AG08395 (cell line): ENCODE measurements around the gene PDE4A.
"Not testable (repeated sequence)": the region's sequence is repeated elsewhere in the genome, so short reads cannot be mapped to it uniquely, and the experiment has no call there.

Experiments
- DNase-seq: peaks from one replicate; pipeline ENCODE4 v3.0.0; 2012; ENCODE audit warnings: mixed read lengths, low spot score

The PDE4A gene

DNA sequence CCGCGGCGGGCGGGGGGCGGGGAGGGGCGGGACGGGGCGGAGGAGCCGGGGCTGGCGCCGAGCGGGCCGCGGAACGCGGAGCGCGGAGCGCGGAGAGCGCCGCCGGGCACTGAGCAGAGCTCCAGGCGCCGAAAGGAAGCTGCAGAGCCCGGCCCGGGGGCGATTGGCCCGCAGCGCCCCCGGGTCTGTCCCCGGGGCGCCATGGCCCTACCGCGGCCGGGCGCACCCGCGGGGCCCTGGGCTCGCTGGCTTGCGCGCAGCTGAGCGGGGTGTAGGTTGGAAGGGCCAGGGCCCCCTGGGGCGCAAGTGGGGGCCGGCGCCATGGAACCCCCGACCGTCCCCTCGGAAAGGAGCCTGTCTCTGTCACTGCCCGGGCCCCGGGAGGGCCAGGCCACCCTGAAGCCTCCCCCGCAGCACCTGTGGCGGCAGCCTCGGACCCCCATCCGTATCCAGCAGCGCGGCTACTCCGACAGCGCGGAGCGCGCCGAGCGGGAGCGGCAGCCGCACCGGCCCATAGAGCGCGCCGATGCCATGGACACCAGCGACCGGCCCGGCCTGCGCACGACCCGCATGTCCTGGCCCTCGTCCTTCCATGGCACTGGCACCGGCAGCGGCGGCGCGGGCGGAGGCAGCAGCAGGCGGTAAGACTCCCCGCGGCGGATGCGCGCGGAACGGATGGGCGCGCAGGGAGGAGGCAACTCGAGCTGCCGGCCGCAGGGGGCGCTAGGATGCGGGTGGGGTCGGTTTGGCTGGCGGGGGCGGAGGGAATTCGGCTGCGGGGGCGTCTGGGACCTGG is at the start of gene PDE4A:
PDE4A (plus strand) TSS at position 95 of the 796 bp plus-strand sequence; CDS start at position 322, 227 bp downstream.
- peak; percentile 13 for DNase-seq

DNA sequence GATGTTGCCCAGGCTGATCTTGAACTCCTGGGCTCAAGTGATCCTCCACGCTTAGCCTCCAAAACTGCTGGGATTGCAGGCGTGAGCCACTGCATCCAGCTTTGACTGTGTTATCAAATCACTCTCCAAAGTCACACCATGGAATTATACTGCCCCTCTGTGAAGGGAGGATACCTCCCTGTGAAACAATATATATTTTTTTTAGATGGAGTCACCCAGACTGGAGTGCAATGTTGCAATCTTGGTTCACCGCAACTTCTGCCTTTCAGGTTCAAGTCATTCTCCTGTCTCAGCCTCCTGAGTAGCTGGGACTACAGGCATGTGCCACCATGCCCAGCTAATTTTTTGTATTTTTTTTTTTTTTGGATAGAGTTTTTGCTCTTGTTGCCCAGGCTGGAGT is 47.6 kb upstream of the PDE4A start:
- no peak for DNase-seq

DNA sequence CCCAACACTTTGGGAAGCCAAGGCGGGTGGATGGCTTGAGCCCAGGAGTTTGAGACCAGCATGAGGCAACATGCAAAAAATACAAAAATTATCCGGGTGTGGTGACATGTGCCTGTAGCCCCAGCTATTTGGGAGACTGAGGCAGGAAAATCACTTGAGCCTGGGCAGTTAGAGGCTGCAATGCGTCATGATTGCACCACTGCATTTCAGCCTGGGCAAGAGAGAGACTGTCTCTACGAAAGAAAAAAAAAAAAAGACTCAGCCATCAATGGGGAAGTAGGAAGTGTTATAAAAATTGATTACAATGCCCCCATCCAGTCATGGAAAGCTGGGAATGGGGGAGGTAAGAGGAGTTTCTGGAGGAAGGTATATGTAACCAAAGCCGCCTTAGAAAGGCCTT is 45.4 kb upstream of the PDE4A start:
- no peak for DNase-seq

DNA sequence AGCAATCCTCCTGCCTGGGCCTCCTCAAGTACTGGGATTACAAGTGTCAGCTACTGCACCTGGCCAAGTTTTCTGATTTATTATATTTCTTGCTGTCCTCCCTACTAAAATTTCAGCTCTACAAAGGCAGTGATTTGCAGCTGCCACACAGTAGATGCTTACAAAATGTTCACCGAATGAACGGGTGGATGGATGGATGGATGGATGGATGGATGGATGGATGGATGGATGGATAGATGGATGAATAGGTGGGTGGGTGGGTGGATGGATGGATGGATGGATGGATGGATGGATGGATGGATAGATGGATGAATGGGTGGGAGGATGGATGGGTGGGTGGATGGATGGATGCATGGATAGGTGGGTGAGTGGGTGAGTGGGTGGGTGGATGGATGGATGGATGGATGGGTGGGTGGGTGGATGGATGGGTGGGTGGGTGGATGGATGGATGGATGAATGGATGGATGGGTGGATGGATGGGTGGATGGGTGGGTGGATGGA is 43.1 kb upstream of the PDE4A start:
- DNase-seq: not testable (repeated sequence)

DNA sequence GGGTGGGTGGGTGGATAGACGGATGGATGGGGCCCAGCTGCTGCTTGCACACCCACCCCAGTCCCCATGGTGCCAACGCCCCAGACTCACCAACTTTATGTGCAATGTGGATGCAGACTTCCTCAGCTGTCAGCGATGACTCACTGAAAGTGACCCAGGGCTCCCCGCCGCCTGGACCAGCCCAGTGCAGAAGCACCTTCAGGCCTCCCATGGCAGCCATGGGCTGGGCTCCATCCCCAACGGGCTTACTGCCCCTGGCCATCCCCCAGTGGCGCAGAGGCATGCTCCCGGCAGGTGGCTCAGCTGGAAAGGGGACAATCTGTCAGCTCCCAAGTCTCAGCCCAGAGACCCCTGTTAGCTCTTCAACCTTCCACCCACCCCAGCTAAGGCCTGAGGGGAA is 42.2 kb upstream of the PDE4A start:
- DNase-seq: no peak

DNA sequence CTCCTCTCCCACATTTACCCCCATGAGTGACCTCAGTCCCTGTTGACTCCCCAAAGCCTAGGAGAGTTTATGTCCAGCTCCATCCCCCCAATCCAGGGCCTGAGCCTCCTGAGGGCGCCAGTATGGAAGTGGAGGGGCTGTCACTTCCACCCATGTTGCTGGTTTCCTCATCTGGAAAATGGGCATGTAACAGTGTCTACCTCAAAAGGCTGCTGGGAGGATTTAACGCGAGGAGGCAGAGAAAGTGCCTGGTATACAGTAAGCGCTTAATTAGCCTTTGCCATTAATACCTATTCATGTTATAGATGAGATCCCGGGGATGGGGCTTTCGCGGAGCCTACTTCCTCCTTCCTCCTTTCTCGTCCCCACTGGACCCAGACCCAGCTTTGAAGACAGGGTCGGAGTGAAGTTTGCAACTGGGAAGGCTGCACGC is 40.4 kb upstream of the PDE4A start:
- no peak for DNase-seq

DNA sequence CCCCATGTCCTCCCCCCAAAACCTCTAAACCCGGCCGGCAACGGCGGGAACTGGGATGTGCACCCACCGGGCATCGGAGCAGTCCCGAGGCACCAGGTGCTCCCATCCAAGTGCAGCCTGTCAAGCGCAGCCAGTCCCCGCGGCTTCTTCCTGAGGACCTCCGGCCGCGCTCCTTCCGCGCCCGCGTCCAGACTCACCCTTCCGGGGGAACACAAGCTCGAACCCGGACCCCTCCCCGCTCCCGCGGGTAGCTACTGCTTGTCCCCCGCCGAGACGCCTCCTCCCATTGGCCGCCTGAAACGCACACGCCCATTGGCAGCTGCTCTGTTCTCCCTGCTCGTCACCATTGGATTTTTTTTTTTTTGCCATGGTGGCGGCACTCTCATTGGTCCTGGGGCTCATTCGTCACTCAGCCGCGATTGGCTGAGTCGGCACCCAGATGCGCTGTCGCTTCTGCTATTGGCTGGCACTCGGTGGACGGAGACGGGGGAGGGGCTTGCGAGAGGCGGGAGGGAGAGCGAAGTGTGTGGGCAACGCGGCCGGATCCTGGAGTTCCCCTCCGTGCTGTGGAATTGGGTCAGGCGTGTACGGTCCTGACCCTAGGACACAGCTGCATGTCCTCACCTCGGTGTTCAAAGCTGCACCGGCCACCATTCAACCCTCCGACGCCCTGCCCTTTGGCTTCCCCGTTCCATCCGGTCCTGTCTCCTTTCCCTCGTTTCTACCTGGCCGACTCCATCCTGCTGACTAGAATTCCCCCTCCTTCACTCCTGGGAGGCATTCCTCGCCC is 39.8 kb upstream of the PDE4A start, which contains the start of gene TYK2:
TYK2 (minus strand) TSS at position 260 of the 790 bp plus-strand sequence. CDS start 2,166 bp downstream, outside the sequence.
- DNase-seq: peak; percentile 100

DNA sequence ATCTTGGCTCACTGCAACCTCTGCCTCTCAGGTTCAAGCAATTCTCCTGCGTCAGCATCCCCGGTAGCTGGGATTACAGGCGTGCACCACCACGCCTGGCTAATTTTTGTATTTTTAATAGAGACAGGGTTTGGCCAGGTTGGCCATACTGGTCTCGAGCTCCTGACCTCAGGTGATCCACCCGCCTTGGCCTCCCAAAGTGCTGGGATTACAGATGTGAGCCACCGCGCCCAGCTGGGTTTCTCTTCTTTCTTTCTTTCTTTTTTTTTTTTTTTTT is 37.2 kb upstream of the PDE4A start:
- not testable (repeated sequence) for DNase-seq

DNA sequence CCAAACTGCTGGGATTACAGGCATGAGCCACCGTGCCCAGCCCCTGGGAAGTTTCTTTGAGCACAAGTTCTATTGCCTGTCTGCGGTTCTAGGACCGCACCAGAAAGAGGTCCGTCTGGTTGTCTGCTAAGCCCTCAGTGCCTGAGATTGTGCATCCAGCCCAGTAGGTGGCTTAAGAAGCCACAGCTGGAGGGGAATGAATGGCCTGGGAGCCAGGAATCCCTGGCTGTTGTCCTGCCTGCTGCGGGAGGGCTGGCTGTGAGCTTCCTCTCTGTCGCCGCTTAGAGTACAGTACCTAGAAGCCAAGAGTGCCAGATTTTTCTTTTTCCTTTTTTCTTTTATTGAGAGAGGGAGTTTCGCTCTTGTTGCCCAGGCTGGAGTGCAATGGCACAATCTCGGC is 35.8 kb upstream of the PDE4A start:
- no peak for DNase-seq

DNA sequence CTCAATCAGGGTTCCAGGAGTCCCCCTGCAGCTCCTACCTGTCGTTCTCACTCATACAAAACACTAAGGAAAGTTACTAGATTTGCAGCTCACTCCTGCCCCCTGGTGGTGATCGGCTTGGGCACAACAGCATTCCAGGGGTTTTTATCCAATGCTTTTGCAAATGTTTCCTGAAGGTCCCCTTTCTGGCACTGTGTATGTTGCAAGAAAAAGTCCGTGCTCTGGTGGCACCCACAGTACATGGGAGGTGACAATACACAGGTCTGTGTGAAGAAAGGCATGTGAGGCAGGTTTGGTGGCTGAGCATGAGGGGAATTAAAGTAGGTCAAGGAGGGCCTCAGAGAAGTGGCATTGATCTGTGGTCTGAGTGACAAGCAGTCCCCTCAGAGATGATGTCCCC is 31.4 kb upstream of the PDE4A start:
- peak; percentile 80 for DNase-seq

DNA sequence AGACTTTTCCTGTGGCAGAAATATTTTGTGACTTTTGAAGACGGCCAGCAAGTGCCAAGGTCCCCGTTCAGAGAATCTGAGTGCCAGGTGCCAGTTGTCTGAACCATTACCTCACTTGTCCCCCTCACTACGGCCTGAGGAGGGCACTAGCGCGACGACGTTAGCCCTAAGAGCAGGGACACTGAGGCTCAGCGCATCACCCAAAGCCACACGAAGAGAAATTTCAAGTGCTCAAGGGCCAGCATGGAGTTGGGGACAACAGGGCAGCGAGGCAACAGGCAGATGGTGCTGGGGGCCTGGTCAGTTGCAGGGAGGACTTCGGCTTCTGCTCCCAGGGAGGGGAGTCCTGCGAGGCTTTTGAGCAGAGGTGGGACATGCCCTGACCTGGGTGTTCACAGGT is 30.5 kb upstream of the PDE4A start:
- DNase-seq: no peak

DNA sequence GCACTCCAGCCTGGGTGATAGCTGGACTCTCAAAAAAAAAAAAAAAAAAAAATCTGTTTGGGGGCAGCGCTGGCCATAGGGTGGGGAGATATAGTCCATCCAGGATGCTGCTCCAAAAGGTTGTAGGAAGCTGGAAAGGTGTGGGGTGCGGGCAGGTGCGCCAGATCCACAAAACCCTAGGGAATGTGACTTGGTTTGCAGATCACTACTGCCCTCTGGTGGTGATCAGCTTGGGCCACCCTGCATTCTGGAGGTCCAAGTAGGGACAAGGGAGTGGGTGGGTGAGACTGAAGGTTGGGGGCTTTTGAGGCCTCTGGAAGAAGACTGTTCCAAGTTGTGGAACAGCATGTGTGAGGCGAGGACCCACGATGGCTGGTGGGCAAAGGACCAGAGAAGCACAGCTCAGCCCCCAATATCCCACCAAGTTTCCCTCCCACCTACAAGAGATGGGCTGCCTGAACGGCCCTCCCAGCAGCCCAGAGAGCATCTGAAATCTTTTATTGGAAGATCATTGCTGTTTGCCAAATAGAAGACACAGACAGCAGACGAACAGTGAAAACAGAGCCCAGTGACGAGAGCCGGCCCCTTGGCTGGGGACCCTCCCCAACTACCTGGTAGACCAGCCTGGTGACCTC is 29.6 kb upstream of the PDE4A start:
- peak; percentile 78 for DNase-seq

DNA sequence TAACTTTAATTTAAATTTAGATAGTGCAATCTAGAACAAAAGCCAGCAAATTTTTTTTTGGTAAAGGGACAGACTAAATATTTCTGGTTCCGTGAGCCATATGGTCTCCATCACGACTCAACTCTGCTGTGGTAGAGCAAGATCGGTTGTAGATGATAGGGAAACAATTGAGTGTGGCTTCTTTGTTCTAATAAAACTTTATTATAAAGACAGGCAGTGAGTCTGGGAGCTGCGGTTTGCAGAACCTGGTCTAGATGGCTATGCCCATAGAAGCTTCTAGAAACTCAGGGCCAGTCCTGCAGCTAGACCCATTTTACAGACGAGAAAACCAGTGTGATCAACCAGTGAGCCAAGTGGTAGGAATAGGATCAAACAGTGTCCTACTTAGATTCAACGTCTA is 28.2 kb upstream of the PDE4A start:
- no peak for DNase-seq

DNA sequence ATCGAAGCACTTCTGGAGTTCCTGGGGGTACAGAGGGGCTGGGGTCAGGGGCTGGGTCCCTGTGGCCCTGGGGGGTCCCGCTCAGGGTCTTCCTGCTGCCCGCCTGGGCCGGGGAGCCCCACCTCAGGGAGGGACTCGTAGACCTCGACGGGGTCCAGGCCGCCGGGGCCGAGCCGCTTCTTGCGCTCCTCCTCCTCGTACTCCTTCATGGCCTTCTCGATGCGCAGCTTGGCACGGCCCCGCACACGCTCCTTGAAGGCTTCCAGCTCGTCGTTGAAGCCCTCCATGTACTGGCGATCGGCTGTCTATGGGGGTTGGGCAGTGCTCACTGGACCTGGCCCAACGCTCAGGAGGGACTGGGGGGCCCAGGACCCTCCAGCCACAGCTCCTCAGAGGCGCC is 27.2 kb upstream of the PDE4A start:
- no peak for DNase-seq

DNA sequence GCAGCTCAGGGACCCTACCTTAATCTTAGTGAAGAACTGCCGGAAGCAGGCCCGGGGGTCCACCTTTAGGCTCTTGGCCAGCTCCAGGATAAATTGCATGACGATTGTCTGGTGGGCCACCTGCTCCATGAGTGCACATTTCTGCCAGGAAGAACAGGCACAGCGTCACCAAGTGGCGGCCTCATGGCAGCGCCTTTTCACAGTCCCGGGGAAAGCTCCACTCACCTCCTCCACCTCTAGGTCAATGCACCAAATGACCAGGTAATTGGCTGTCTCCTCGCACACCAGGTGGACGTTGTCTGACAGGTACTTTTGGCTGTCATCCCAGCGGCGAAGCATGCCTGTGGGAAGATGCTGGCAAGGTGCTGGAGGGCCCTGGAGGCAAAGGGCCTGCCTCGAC is 25.3 kb upstream of the PDE4A start:
- no peak for DNase-seq

DNA sequence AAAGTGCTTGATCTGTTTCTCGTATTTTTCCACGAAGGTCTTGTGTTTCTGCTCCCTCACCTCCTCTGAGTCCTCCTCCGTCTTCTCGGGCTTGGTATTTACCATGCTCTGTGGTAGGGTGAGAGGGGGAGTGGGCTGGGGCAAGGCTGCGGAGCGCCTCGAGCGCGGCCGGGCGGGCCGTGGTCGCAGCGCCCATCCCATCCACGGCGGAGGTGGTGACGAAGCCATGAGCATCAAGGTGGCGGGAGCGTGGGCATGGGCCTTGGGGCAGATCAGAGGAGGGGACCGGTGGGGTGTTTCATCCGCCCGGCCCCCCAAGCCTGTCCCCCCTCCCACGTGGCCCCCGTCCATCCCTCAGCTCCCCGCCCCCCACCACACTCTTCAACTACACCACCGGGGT is 24.9 kb upstream of the PDE4A start:
- DNase-seq: no peak

DNA sequence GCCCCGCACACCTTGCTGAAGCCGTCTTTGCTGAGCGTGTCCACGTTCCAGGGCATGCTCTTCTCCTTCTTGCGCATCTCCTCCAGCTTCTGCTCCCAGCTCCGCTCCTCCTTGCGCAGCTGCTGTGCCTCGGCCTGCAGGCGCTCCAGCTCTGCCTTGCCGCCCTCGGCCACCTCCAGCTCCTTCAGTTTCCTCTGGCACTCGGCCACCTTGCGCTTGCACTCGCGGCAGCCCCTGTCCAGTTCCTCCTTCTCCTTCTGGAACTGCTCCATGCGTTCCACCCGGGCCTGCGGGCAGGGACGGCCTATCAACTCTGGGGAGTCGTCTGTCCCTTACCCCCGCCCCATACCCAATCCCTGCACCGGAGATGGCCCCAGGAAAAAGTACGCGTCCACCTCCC is 24.4 kb upstream of the PDE4A start:
- no peak for DNase-seq

DNA sequence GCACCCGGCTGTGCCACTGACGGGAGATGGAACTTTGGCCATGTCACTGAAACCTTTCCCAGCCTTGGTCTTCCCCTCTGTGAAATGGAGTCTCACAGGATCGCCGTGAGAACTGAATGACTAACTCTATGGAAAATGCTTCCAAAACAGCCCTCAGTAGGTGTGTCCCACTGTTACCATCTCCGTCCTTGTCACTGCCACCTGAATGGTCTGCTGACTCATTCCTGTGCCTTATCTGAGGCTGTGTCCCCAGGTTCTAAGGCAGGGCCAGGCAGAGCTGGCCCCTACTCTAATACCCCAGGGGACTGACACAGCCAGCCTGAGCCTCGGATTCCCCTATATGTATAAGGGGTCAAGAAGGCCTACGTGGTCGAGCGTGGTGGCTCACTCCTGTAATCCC is 21.5 kb upstream of the PDE4A start:
- DNase-seq: no peak

DNA sequence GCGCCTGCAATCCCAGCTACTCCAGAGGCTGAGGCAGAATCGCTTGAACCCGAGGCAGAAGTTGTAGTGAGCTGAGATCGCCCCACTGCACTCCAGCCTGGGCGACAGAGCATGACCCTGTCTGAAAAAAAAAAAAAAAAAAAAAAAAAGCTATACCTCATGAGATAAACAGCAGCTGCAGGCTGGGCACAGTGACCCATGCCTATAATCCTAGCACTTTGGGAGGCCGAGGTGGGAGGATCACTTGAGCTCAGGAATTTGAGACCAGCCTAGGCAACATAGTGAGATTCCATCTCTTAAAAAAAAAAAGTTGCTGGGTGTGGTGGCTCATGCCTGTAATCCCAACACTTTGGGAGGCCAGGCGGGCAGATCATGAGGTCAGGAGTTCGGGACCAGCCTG is 21.0 kb upstream of the PDE4A start:
- not testable (repeated sequence) for DNase-seq

DNA sequence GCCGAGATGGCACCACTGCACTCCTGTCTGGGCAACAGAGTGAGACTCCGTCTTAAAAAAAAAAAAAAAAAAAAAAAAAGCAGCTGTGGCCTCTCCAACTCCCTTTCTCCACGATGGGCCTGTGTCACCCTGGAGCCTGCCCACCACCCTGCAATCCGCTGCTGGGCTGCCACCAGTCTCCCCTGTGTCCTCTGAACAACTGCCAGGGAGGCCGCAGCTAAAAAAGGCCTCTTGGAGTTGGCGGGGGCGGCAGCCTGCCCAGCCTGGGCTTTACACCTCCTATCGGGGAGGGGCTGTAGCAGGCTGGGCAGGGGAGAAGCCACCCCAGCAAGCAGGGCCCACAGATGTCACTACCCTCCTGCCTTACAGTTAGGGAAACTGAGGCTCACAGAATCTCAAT is 20.5 kb upstream of the PDE4A start:
- no peak for DNase-seq

DNA sequence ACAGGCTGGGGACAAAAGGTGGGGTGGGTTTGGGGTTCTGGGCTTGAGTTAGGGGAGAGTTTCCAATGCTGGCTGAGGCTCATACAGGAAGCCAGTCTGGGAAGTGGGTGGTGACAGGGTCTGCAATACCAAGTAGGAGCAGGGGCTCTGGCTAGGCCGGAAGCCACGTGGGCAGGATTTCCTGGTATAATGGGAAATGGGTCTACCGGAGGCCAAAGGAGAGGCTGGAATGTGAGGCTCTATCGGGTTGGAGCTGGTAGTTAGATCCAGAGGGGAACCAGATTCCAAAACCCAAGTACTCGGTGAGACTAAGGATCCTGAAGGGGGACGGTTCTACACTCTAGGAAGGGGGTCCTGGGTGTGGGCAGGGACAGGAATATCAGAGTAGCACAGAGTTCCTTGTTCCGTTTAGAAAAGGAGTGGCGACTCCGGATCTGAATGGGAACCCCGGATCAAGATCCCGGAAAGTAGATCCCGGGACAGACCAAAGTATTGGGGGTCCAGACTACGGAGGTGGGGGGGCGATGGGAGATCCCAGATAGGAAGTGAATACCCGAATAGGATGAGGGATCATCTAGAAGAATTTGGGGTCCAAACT is 17.8 kb upstream of the PDE4A start:
- DNase-seq: peak; percentile 47
